Activated CD4-positive, alpha-beta T cell treated with anti-CD3 and anti-CD28 coated beads for 36 hours (primary cell): ENCODE results near the gene ARHGEF11. TPM values are rescaled to one million over a fixed set of nuclear protein-coding genes. Genes with fewer than 3 reads are reported as not detected.
A peak's percentile ranks its signal among the peaks of the same experiment; 100 is the strongest.

Experiments used
- ATAC-seq: fragments of 200-7000 bp; cut with Tn5 transposase; one replicate; pipeline ENCODE4 v1.10.0; 2021; ENCODE audit warnings: mild to moderate bottlenecking, moderate library complexity
- CTCF ChIA-PET: fragments of 350-600 bp; sonication (Branson Sonifier 250); formaldehyde crosslinking; loops from one replicate; lab custom pipeline; 2021; ENCODE audit warnings: antibody characterized with exemption; lab: Charles Lee
- POLR2A ChIA-PET: fragments of 350-600 bp; sonication (Branson Sonifier 250); formaldehyde crosslinking; loops from one replicate; lab custom pipeline; 2021; ENCODE audit warnings: antibody characterized with exemption, inconsistent platforms; lab: Charles Lee
- DNase-seq: peaks from one replicate; pipeline ENCODE4 v3.0.0-alpha.2; 2020
- H3K27ac Mint-ChIP-seq: one replicate; pipeline ENCODE4 v1.8.0; 2021; ENCODE audit warnings: mixed read lengths
- H3K27me3 Mint-ChIP-seq: one replicate; pipeline ENCODE4 v1.8.0; 2021; ENCODE audit warnings: mixed read lengths
- H3K36me3 Mint-ChIP-seq: one replicate; pipeline ENCODE4 v1.8.0; 2021; ENCODE audit warnings: low read depth, mixed read lengths
- H3K4me1 Mint-ChIP-seq: one replicate; pipeline ENCODE4 v1.8.0; 2021; ENCODE audit warnings: mixed read lengths
- H3K4me3 Mint-ChIP-seq: one replicate; pipeline ENCODE4 v1.8.0; 2021; ENCODE audit warnings: mild to moderate bottlenecking, moderate library complexity, mixed read lengths
- H3K9me3 Mint-ChIP-seq: one replicate; pipeline ENCODE4 v1.8.0; 2021; ENCODE audit warnings: low read depth, mixed read lengths
- intact Hi-C, 2 experiments: fragments of 100-400 bp; cut with DNase I in 1 of 2; cut with micrococcal nuclease in 1 of 2; formaldehyde crosslinking; loops; one replicate each; pipeline versions ENCODE4 v1.14.2 to v1.15.1; 2022 to 2024; cut with DNase I, micrococcal nuclease
- total RNA-seq, 2 experiments: library from RNA; stranded (reverse); gene quantifications; one replicate each; pipeline ENCODE4 v1.2.3, GENCODE V29; 2021

ARHGEF11 gene
- 1 to 10 TPM; 3.5 to 4.8 TPM for total RNA-seq

DNA sequence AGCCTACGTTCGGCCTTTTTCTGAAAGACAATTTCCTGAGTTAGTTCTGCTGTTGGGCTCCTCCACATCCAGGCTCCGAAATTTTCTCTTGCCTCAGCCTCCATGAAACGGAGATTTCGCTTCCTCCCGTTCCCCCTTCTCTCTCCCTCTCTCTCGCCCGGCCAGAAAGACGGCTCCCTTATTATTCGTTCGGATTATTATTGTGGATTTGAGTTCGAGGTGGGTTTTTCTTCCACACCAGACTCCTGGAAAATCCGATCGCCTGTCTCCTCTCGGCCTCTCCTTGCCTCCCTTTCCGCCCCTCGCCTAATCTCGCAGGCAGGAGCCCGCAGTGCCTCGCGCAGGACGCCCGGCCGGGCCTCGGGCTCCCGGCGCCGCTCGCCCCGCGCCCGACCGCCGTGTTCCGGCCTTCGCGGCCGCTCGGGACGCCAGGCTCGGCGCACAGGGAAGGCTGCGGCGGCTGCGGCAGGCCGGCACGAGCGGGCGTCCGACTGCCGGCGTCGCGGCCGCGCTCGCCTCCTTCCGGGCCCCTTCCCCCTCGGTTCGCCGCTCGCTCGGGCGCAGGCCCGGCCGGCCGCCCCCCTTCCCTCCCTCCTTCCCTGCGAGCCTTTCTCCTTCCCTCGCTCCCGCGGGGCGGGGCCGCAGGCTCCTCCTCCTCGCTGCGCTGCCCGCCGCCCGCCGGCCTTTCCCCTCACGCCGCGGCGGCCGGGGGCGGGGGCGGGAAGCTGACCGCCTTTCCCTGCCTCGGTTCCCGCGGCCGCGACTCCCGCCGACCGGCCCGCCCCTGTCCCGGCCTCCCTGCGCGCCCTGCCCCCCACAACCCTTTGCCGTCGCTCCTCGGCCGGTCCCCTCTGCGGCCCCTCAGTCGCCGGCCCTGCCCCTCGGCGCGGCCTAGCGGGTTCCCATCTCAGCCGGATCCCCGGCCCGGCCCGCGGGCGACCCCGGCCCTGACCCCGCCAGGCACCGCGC lies at the start of gene ARHGEF11:
Gene ARHGEF11 (minus strand): TSS at position 493 of the 969 bp plus-strand sequence. CDS start 1,412 bp downstream, outside the sequence.
- POLR2A ChIA-PET: no interaction called here
- peak within 1 kb of the TSS; percentile 71 for H3K27ac Mint-ChIP-seq
- ATAC-seq (peak; percentile 58), DNase-seq (peak; percentile 51)
- H3K36me3 Mint-ChIP-seq: no peaks in the 10 kb centered on the region
- CTCF ChIA-PET: no interaction called here
- peaks cover 10% of the 10 kb centered on the region for H3K4me1 Mint-ChIP-seq
- H3K9me3 Mint-ChIP-seq: no peaks in the 10 kb centered on the region
- peak within 1 kb of the TSS; percentile 74 for H3K4me3 Mint-ChIP-seq
- H3K27me3 Mint-ChIP-seq: peaks cover 65% of the 10 kb centered on the region
- intact Hi-C loops: no loop called here

GRCh38 chr1:157095091-157095490 lies 49.5 kb upstream of the ARHGEF11 start:
- Mint-ChIP-seq H3K4me1 (peaks cover 8% of the 10 kb centered on the region), H3K9me3 (no peaks in the 10 kb centered on the region), H3K4me3 (no peak overlapping the region), H3K27ac (no peak overlapping the region), H3K36me3 (no peaks in the 10 kb centered on the region), H3K27me3 (no peaks in the 10 kb centered on the region)
- DNase-seq: no peak
- no peak for ATAC-seq
- intact Hi-C loops: loop anchor here in 1 of 2 experiments (10.0 kb wide), 1 partner anchor 400 kb away; no protein-coding TSS in a partner anchor
- ChIA-PET POLR2A (no interaction called here), CTCF (interaction anchor here (0.8 to 1.5 kb wide), 2 partner anchors 60 to 68 kb away, joined by 3 to 4 read pairs; no protein-coding TSS in a partner anchor)

DNA sequence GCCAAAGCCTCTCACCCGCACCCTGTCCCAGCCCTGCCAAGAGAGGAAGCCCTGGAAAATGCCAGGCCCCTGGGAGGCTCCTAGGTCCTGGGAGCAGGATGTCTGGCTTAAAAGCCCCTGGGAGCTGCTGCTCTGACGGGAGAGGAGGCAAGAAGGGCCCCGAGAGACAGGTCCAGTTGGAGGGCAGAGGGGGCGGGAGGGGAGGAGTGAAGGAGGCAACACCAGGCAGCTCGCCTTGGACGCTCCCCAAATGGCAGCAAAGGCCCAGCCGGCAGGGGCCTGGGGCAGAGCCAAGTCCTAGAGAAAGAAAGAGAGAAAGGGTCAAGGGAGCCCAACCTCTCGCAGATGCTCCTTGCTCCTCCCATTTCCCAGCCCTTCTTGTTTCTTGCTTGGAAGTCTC lies 47.3 kb upstream of the ARHGEF11 start:
- H3K27ac Mint-ChIP-seq: no peak overlapping the region
- no peaks in the 10 kb centered on the region for H3K4me1 Mint-ChIP-seq
- intact Hi-C loops: loop anchor here in 1 of 2 experiments (10.0 kb wide), 1 partner anchor 402 kb away; no protein-coding TSS in a partner anchor
- CTCF ChIA-PET: interaction anchor here (0.6 to 1.8 kb wide), 4 partner anchors 34 to 98 kb away, joined by 3 to 4 read pairs (median 4); no protein-coding TSS in a partner anchor
- no peaks in the 10 kb centered on the region for H3K9me3 Mint-ChIP-seq
- POLR2A ChIA-PET: no interaction called here
- no peaks in the 10 kb centered on the region for H3K36me3 Mint-ChIP-seq
- no peak overlapping the region for H3K4me3 Mint-ChIP-seq
- no peak for ATAC-seq
- no peak for DNase-seq
- peaks cover 2% of the 10 kb centered on the region for H3K27me3 Mint-ChIP-seq

- Mint-ChIP-seq H3K4me3 (no peak overlapping the region), H3K9me3 (no peaks in the 10 kb centered on the region), H3K27ac (no peak overlapping the region), H3K4me1 (no peaks in the 10 kb centered on the region), H3K36me3 (no peaks in the 10 kb centered on the region), H3K27me3 (peaks cover 2% of the 10 kb centered on the region)
- DNase-seq: no peak
- ATAC-seq: no peak
- intact Hi-C loops: loop anchor here in 1 of 2 experiments (10.0 kb wide), 1 partner anchor 403 kb away; no protein-coding TSS in a partner anchor
- ChIA-PET CTCF (interaction anchor here (0.9 to 8.8 kb wide), 4 partner anchors 30 to 62 kb away, joined by 3 to 455 read pairs (median 7); no protein-coding TSS in a partner anchor), POLR2A (no interaction called here)
These were observed 46.2 kb upstream of the ARHGEF11 start for GRCh38 chr1:157091668-157092273.

DNA sequence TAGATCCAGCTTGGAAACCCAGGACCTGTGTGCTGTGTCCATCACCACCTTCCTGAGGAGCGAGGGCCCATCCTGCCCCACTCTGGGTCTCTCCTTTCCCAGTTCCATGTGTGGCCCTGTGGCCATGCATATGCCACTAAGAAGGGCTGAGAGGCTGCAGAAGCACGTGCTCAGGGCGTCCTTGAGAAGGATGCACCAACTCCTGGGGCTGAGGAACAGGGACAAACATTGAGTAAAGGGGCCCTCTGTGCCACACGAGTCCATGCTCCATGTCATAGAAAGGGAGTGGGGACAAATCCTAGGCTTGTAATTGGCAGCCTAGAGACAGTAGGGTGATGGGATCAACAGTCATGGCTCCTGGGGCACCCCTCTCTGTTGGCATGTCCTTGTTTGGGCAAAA lies 45.6 kb upstream of the ARHGEF11 start:
- H3K4me1 Mint-ChIP-seq: no peaks in the 10 kb centered on the region
- no peaks in the 10 kb centered on the region for H3K36me3 Mint-ChIP-seq
- CTCF ChIA-PET: interaction anchor here (0.6 to 8.8 kb wide), 22 partner anchors 8 to 97 kb away, joined by 3 to 455 read pairs (median 7); partner anchors contain the start of gene ETV3L
- DNase-seq (no peak), ATAC-seq (no peak)
- no peak overlapping the region for H3K4me3 Mint-ChIP-seq
- no peak overlapping the region for H3K27ac Mint-ChIP-seq
- peaks cover 2% of the 10 kb centered on the region for H3K27me3 Mint-ChIP-seq
- POLR2A ChIA-PET: interaction anchor here (2.0 kb wide), 1 partner anchor 63 kb away, joined by 8 read pairs; no protein-coding TSS in a partner anchor
- intact Hi-C loops: loop anchor here in 1 of 2 experiments (10.0 kb wide), 1 partner anchor 404 kb away; no protein-coding TSS in a partner anchor
- H3K9me3 Mint-ChIP-seq: no peaks in the 10 kb centered on the region

DNA sequence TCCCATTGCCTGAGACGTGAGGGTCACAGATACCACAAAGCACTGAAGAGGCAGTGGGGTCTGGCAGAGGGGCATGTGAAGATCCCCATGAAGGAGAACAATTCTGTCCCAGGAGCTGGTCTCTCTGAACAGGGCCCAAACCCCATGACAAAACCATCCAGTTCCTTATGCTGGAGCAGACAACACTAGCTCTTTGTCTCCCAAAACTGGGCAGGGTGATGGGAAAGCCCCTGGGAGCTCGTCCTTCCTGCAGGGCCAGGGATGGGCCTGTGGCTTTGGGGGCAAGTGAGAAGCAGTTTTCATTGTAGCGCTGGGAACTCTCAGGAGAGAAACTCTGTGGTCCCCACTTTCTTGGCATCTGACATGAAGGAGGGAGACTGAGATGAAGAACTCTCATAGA lies 45.2 kb upstream of the ARHGEF11 start:
- ChIA-PET CTCF (interaction anchor here (0.5 to 8.8 kb wide), 33 partner anchors 8 to 131 kb away, joined by 3 to 455 read pairs (median 6); partner anchors contain the start of gene ETV3L), POLR2A (interaction anchor here (1.0 to 2.0 kb wide), 2 partner anchors 64 to 66 kb away, joined by 8 to 11 read pairs; no protein-coding TSS in a partner anchor)
- no peak for DNase-seq
- no peak for ATAC-seq
- intact Hi-C loops: loop anchor here (1.0 to 10.0 kb wide), 2 partner anchors 66 to 404 kb away; no protein-coding TSS in a partner anchor
- Mint-ChIP-seq H3K27ac (no peak overlapping the region), H3K9me3 (no peaks in the 10 kb centered on the region), H3K4me1 (no peaks in the 10 kb centered on the region), H3K4me3 (no peak overlapping the region), H3K36me3 (no peaks in the 10 kb centered on the region), H3K27me3 (peaks cover 2% of the 10 kb centered on the region)

DNA sequence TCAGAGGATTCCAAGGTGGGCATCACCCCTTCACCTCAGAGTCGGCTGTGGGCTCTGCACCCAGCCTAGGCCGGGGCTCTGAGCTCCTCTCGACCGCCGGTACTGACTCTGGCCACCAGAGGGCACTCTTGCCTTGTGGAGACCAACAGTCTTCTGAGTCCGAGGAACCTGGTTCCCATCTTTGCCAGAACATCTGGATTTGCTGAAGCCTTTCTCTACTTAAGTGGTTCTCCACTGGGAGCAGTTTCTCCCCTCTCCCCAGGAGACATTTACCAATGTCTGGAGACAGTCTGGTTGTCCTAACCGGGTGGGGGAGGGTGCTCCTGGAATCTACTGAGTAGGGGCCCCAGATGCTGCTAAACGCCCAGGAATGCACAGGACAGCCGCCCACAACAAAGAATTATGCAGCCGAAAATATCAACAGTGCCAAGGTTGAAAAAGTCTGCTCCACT lies 44.7 kb upstream of the ARHGEF11 start:
- DNase-seq (peak; percentile 94), ATAC-seq (peak; percentile 93)
- CTCF ChIA-PET: interaction anchor here (0.5 to 8.8 kb wide), 45 partner anchors 7 to 242 kb away, joined by 3 to 455 read pairs (median 6); partner anchors contain the start of gene ETV3L
- POLR2A ChIA-PET: interaction anchor here (1.0 to 2.0 kb wide), 2 partner anchors 64 to 66 kb away, joined by 8 to 11 read pairs; no protein-coding TSS in a partner anchor
- Mint-ChIP-seq H3K4me3 (no peak overlapping the region), H3K27ac (no peak overlapping the region), H3K27me3 (peaks cover 2% of the 10 kb centered on the region), H3K4me1 (no peaks in the 10 kb centered on the region), H3K9me3 (no peaks in the 10 kb centered on the region), H3K36me3 (no peaks in the 10 kb centered on the region)
- intact Hi-C loops: loop anchor here (1.0 to 10.0 kb wide), 2 partner anchors 66 to 405 kb away; no protein-coding TSS in a partner anchor

DNA sequence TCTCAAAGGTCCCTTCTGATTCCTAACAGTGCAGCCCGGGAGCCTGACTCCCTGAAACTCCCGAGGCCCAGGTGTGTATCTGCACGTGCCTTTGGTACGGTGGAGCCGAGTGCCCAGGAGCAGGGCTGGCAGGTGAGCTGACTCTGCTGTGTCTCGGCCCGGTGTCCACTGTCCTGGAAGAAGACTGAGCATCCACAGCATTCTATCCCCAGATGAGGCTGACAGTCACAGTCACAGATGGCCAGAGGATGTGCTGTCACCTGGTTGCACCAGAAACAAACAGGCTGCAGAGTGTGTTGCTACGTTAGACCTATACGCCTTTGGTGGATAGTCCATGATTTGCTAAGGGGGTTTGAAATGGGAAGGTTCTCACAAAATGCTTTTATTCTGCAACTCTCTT lies 44.2 kb upstream of the ARHGEF11 start:
- ChIA-PET POLR2A (interaction anchor here (1.0 to 2.0 kb wide), 2 partner anchors 65 to 67 kb away, joined by 8 to 11 read pairs; no protein-coding TSS in a partner anchor), CTCF (interaction anchor here (0.6 to 8.8 kb wide), 41 partner anchors 9 to 242 kb away, joined by 3 to 455 read pairs (median 7); partner anchors contain the start of gene ETV3L)
- ATAC-seq (peak; percentile 16), DNase-seq (no peak)
- Mint-ChIP-seq H3K9me3 (no peaks in the 10 kb centered on the region), H3K27ac (no peak overlapping the region), H3K36me3 (no peaks in the 10 kb centered on the region), H3K27me3 (peaks cover 2% of the 10 kb centered on the region), H3K4me3 (no peak overlapping the region), H3K4me1 (no peaks in the 10 kb centered on the region)
- intact Hi-C loops: loop anchor here (1.0 to 10.0 kb wide), 2 partner anchors 67 to 405 kb away; no protein-coding TSS in a partner anchor

- H3K4me3 Mint-ChIP-seq: no peak overlapping the region
- H3K27ac Mint-ChIP-seq: no peak overlapping the region
- peaks cover 2% of the 10 kb centered on the region for H3K27me3 Mint-ChIP-seq
- CTCF ChIA-PET: interaction anchor here (0.6 to 8.8 kb wide), 7 partner anchors 8 to 107 kb away, joined by 3 to 455 read pairs (median 8); no protein-coding TSS in a partner anchor
- intact Hi-C loops: no loop called here
- H3K9me3 Mint-ChIP-seq: no peaks in the 10 kb centered on the region
- no peak for ATAC-seq
- no peak for DNase-seq
- POLR2A ChIA-PET: no interaction called here
- no peaks in the 10 kb centered on the region for H3K36me3 Mint-ChIP-seq
- H3K4me1 Mint-ChIP-seq: no peaks in the 10 kb centered on the region
These were observed 43.1 kb upstream of the ARHGEF11 start for GRCh38 chr1:157088607-157089006.

DNA sequence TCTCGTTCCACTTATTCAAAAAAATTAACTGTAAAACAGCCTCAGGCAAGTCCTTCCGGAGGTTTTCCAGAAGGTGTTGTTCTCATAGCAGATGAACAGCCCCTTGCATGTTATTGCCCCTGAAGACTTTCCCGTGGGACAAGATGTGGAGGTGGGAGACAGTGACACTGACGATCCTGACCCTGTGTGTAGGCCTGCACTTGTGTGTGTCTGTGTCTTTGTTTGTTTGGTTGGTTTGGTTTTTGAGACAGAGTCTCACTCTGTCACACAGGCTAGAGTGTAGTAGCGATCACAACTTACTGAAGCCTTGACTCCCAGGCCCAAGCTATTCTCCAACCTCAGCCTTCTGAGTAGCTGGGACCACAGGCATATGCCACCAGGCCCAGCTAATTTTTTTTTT lies 41.5 kb upstream of the ARHGEF11 start:
- H3K4me3 Mint-ChIP-seq: no peak overlapping the region
- no peaks in the 10 kb centered on the region for H3K9me3 Mint-ChIP-seq
- ChIA-PET POLR2A (no interaction called here), CTCF (interaction anchor here (0.8 to 8.8 kb wide), 6 partner anchors 15 to 76 kb away, joined by 3 to 455 read pairs (median 6); no protein-coding TSS in a partner anchor)
- intact Hi-C loops: no loop called here
- DNase-seq (no peak), ATAC-seq (no peak)
- no peaks in the 10 kb centered on the region for H3K36me3 Mint-ChIP-seq
- no peak overlapping the region for H3K27ac Mint-ChIP-seq
- H3K27me3 Mint-ChIP-seq: peaks cover 2% of the 10 kb centered on the region
- H3K4me1 Mint-ChIP-seq: no peaks in the 10 kb centered on the region
